ENCODE measurements around the gene KIF13A.

KIF13A gene

DNA sequence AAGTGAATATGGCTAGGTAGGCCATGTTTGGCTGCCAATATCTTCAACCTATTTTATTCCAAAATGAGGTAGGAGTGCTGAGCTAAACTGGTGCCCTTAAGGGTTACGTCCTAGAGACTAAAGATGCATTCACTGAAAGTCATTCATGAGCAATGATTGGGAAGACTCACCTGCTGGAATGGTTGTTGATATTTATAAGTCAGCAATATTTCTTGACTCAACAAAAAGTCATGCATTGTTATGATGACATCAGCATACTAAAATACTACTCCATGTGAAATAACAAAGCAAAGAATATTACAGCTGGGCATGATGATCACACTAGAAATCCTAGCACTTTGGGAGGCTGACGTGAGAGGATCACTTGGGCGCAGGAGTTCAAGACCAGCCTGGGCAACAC, 263.1 kb downstream of the KIF13A start:
- DNase-seq (ENCODE audit: low spot score), result no peak

DNA sequence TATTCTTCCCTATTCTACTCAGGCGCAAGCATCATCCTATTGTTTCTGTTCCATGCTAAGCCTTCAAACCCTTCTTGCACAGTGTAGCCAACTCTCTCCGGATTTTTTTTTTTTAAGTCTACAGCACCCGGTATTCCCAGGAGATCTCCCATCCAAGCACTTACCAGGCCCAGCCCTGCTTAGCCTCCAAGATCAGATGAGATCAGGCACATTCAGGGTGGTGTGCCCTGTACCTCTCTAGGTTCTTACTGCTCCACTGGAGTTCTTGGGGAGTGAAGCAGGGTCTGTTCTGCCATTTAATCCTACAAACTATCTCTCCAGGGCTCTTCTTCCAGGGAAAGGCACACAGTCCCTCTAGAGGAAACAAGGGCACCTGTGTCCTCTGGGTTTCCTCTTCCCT, 265.8 kb downstream of the KIF13A start:
- DNase-seq (ENCODE audit: low spot score), result peak; percentile 39

DNA sequence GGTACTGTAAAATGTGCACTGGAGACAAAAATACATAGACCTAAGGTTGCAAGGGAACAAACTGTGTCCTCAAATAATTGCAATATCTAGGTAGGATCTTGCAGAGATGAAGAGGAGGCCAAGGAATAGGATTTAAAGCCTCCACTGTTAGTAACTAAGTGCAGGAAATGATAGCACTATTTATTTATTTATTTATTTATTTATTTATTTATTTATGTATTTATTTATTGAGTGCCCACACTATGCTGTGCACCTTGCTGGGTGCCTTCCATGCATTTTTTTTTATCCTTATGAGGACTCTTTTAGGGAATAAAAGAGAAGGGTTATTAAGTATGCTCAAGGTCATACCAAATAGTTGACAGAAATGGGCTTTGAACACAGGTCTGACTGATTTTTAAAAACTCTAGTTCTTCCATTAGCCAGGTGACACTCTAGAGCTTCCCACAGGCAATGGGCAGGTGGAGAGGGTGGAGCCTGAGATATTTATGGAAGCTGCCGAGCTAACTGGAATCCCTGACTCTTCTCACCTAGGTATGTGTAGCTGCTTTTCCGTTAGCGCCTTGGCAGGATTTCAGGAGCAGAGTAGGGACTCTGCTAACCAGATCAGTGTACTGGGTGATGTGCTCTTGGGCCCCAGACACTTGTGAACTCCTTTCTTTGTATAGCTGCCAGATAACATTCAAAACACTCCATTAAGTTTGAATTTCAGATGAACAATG, 268.0 kb downstream of the KIF13A start:
- DNase-seq (ENCODE audit: low spot score), result no peak

DNA sequence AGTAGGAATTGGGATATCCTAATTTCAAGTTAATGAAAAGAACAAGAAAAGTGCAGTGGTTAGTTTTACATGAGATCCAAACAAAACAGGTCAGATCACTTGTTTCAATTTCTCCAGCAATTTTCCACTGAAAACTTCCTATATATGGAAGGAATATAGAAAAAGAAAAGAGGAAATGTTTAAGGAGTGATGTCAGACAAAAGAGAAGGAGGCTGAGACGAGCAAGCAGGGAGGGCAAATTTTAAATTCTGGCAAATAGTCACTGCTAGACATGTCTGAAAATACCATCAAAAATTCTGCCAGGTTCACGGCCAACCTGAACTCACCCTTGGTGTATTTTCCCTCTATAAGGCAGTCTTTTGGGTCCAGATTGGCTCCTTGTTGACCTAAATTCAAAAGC, 271.2 kb downstream of the KIF13A start:
- no peak for DNase-seq (ENCODE audit: low spot score)

DNA sequence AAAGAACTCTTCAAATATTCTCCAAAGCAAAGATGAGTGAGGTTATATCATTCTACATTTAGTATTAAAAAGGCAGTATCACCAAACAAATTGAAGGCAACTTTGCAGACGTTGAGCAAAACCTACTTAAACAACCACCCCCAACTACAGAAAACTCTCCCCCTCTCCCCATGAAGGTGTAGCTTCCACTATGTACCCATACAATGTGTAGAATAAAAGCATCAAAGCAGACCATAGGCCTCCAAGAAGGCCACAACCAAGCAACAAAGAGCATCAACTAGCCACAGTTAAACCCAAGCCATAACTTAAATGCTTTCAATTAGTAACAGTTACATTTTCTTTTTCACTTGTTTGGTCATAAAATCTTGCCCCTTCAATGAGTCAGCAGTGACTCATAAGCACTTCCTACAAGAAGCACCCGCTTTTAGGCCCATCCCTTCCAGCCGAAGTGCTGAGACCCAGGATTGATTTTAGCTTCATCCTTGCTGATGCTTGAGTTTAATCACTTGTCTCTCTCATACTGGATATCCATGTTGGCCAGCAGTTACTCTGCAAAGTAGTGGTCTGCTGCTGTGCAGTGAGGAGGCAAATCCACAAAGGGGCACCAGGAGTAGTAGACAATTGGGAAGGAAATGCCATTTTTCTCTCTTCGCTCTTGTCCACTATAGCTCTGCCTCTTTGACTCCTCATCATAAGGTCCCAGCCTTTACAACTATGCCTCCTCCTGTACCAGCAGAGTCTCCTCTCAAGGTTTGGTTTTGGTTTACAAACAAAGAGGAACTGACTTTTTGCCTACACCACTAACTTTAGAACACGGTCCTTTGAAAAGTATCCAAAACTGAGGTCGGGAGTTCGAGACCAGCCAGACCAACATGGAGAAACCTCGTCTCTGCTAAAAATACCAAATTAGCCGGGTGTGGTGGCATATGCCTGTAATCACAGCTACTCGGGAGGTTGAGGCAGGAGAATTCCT, 272.3 kb downstream of the KIF13A start:
- DNase-seq (ENCODE audit: low spot score), result no peak

DNA sequence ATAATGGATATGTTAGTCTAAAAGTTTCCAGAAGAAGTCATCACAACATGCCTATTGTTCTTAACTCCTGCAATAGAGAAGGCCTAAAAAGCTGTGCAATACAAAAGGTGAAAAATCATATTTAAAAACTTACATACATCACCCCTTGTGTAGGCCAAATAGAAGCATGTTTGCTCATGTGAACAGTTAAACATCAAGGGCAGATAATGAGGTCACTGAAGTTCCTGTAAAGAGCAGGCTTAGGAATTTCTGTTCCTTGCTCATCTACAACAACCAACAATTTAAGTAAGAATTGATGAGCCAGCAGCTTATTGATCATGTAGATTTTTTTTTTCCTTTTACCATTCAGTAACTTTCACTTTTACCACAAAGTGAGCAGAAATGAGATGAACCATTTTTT, 273.3 kb downstream of the KIF13A start:
- DNase-seq (ENCODE audit: low spot score), result no peak

DNA sequence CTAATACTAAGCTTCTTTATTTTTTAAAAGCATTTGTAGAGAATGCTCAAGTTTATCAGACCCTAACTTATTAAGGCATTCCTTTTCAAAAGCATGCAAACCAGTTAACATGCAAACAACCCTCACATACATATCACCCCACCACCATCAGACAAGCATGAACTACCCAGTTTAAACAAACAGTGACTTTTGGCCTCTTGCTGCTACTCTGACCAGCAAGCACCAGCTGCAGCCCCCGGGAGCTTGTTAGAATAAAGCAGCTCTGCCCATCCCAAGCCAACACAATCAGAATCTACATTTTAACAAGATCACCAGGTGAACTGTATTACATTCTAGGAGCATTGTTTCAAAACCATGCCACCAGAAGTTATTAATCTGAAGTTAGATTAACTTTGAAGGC, 274.9 kb downstream of the KIF13A start:
- DNase-seq (ENCODE audit: low spot score), result no peak

DNA sequence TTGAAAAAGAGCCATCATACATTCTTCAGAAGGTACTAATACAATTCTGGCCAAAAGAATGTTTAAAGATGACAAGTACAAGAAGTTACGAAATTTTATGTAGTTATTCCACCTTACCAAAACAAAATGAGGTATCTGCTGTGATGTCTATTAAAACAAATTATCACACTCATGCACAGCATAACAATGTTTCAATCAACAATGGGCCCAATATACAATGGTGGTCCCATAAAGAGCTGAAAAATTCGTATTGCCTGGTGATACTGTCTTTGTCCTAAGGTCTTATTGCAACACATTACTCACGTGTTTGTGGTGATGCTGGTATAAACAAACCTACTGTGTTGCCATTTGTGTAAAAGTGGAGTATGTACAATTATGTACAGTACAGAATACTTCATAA, 277.1 kb downstream of the KIF13A start:
- DNase-seq (ENCODE audit: low spot score), result no peak

DNA sequence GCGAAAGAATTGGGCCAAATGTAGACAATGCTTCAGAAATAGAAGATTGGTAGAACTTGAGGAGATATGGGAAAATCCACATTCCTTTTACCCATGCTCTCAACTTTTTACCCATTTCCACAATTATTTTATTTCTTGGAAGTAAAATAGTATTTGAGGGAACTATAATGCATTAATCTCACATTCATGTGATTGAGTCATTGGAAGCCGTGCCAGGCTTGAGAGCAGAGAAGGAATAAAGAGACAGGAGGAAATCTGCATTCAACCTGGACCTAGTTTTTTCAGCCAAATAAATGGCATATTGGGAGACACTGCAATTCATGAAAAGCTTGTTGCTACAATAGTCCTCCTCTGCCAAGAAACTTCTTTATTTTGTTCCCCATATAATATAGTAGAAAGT, 278.0 kb downstream of the KIF13A start:
- DNase-seq (ENCODE audit: low spot score), result no peak

Small RNA genes within 50 kb of the gene (small RNA-seq; reads per million reads assigned to genes)
- 0 reads per million in 2 experiments for gene RF00019
- 3.0 to 5.9 reads per million in 2 experiments for gene RNA5SP204
